Epithelial cell of esophagus (primary cell): Measurements from ENCODE around the gene VCL.

Experiments
- DNase-seq: peaks from one replicate; pipeline ENCODE4 v3.0.0; 2010; ENCODE audit warnings: low read depth
- H3K4me3 ChIP-seq: 2 replicates; pipeline ENCODE4 v1.5.1; 2011; ENCODE audit warnings: mild to moderate bottlenecking, low read length, control low read depth
- CTCF ChIP-seq: IDR thresholded peaks from 2 replicates; pipeline ENCODE4 v1.5.1; 2011; ENCODE audit warnings: low read depth, mild to moderate bottlenecking, low read length, control low read depth, inconsistent platforms; ENCODE audit not compliant: insufficient read depth; ENCODE audit errors: missing control alignments

Gene VCL

GRCh38 chr10:74118804-74119203 is 120.9 kb downstream of the VCL start:
- peak; percentile 54 for DNase-seq
- no peak for TF ChIP-seq CTCF
- H3K4me3 ChIP-seq, result no peak overlapping the region

GRCh38 chr10:74120911-74121310 is 123.0 kb downstream of the VCL start:
- DNase-seq, result no peak
- no peak overlapping the region for H3K4me3 ChIP-seq
- TF ChIP-seq CTCF, result no peak

GRCh38 chr10:74121368-74121767 is 123.5 kb downstream of the VCL start:
- H3K4me3 ChIP-seq, result no peak overlapping the region
- DNase-seq, result no peak
- no peak for TF ChIP-seq CTCF

- no peak for DNase-seq
- H3K4me3 ChIP-seq, result no peak overlapping the region
- TF ChIP-seq CTCF, result no peak
Measured at GRCh38 chr10:74122060-74122459, 124.1 kb downstream of the VCL start.

GRCh38 chr10:74123081-74123480 is 125.2 kb downstream of the VCL start:
- DNase-seq, result no peak
- H3K4me3 ChIP-seq, result no peak overlapping the region
- TF ChIP-seq CTCF, result no peak

GRCh38 chr10:74133923-74134820 is 136.3 kb downstream of the VCL start:
- TF ChIP-seq CTCF, result no peak
- H3K4me3 ChIP-seq, result no peak overlapping the region
- no peak for DNase-seq

- no peak for DNase-seq
- TF ChIP-seq CTCF, result no peak
- H3K4me3 ChIP-seq, result no peak overlapping the region
Measured at GRCh38 chr10:74135452-74135851, 137.5 kb downstream of the VCL start.
